Transverse colon (tissue), 4 donors: ENCODE results near the gene BNC1.

Source experiments
- POLR2AphosphoS5 ChIP-seq, 3 donors: sonication (generic); formaldehyde crosslinking; IDR thresholded peaks; one replicate each; pipeline ENCODE4 v1.6.1; 2016; ENCODE audit warnings: antibody characterized with exemption in 3 of 3
- TF ChIP-seq, protein P1 (sequence below), 5 experiments: fragments of 200-600 bp in 3 of 5; fragments of 450-650 bp in 2 of 5; sonication (generic) in 3 of 5; IDR thresholded peaks; 1 replicate in 2 of 5; 2 replicates in 3 of 5; pipeline ENCODE4 v1.5.1; 2016 to 2017; ENCODE audit warnings: antibody characterized with exemption in 5 of 5, inconsistent platforms in 3 of 5, mild to moderate bottlenecking in 2 of 5, moderate library complexity in 1 of 5

GRCh38 chr15:83215306-83215705, 69.2 kb downstream of the BNC1 start:
- no peak for TF ChIP-seq POLR2AphosphoS5 (IDR thresholded peaks at IDR 0.05)
- TF ChIP-seq, protein P1, sequence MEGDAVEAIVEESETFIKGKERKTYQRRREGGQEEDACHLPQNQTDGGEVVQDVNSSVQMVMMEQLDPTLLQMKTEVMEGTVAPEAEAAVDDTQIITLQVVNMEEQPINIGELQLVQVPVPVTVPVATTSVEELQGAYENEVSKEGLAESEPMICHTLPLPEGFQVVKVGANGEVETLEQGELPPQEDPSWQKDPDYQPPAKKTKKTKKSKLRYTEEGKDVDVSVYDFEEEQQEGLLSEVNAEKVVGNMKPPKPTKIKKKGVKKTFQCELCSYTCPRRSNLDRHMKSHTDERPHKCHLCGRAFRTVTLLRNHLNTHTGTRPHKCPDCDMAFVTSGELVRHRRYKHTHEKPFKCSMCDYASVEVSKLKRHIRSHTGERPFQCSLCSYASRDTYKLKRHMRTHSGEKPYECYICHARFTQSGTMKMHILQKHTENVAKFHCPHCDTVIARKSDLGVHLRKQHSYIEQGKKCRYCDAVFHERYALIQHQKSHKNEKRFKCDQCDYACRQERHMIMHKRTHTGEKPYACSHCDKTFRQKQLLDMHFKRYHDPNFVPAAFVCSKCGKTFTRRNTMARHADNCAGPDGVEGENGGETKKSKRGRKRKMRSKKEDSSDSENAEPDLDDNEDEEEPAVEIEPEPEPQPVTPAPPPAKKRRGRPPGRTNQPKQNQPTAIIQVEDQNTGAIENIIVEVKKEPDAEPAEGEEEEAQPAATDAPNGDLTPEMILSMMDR (IDR thresholded peaks at IDR 0.05), result no peak
